Liver (tissue), 9 donors: ENCODE data around the gene ASAP2. TPM values are rescaled to one million over a fixed set of nuclear protein-coding genes. Genes with fewer than 3 reads are reported as not detected.

Experiments
- DNase-seq: peaks from one replicate; pipeline ENCODE4 v3.0.0-alpha.2; 2017; ENCODE audit warnings: low spot score
- H3K27ac ChIP-seq, 2 donors: one replicate each; pipeline ENCODE4 v1.7.0; 2013; ENCODE audit warnings: inconsistent platforms in 2 of 2, low read length in 2 of 2, control low read depth in 1 of 2, low read depth in 1 of 2, mild to moderate bottlenecking in 1 of 2
- H3K27me3 ChIP-seq, 4 donors: one replicate each; pipeline versions ENCODE4 v1.6.1 to v1.7.0; 2013; ENCODE audit warnings: low read length in 3 of 4, inconsistent platforms in 1 of 4, mild to moderate bottlenecking in 1 of 4, moderate library complexity in 1 of 4; ENCODE audit not compliant: control insufficient read depth in 4 of 4, insufficient read depth in 4 of 4
- H3K36me3 ChIP-seq, 4 donors: one replicate each; pipeline versions ENCODE4 v1.6.1 to v1.7.0; 2013; ENCODE audit warnings: low read length in 3 of 4, mild to moderate bottlenecking in 3 of 4, low read depth in 1 of 4, moderate library complexity in 1 of 4; ENCODE audit not compliant: control insufficient read depth in 4 of 4, insufficient read depth in 3 of 4
- H3K4me1 ChIP-seq, 4 donors: one replicate each; pipeline versions ENCODE4 v1.6.1 to v1.7.0; 2013; ENCODE audit warnings: low read length in 3 of 4, mild to moderate bottlenecking in 3 of 4, moderate library complexity in 1 of 4; ENCODE audit not compliant: control insufficient read depth in 4 of 4, insufficient read depth in 4 of 4
- H3K4me3 ChIP-seq, 3 donors: one replicate each; pipeline versions ENCODE4 v1.6.1 to v1.7.0; 2013; ENCODE audit warnings: low read length in 3 of 3, control low read depth in 1 of 3, low read depth in 1 of 3, mild to moderate bottlenecking in 1 of 3
- H3K9ac ChIP-seq, 2 donors: one replicate each; pipeline ENCODE4 v1.7.0; 2013; ENCODE audit warnings: low read length in 2 of 2, mild to moderate bottlenecking in 2 of 2, moderate library complexity in 2 of 2, control low read depth in 1 of 2, low read depth in 1 of 2
- H3K9me3 ChIP-seq, 4 donors: one replicate each; pipeline versions ENCODE4 v1.6.1 to v1.7.0; 2013; ENCODE audit warnings: low read length in 3 of 4; ENCODE audit not compliant: control insufficient read depth in 4 of 4
- EGR1 ChIP-seq, 2 donors: IDR thresholded peaks; 2 replicates each; pipeline ENCODE4 v1.6.1; 2016 to 2018; ENCODE audit warnings: antibody characterized with exemption in 2 of 2, low read depth in 2 of 2
- FOXA2 ChIP-seq: IDR thresholded peaks from 2 replicates; pipeline ENCODE4 v1.6.1; 2016; ENCODE audit warnings: antibody characterized with exemption
- GABPA ChIP-seq, 2 donors: IDR thresholded peaks in 1 of 2; conservative IDR thresholded peaks in 1 of 2; 2 replicates each; pipeline ENCODE4 v1.6.1; 2016; ENCODE audit warnings: antibody characterized with exemption in 2 of 2, mild to moderate bottlenecking in 1 of 2, moderate library complexity in 1 of 2
- HNF4A ChIP-seq, 2 donors: conservative IDR thresholded peaks; 2 replicates each; pipeline ENCODE4 v1.6.1; 2016; ENCODE audit warnings: antibody characterized with exemption in 2 of 2, mild to moderate bottlenecking in 2 of 2
- HNF4G ChIP-seq: IDR thresholded peaks from 2 replicates; pipeline ENCODE4 v1.6.1; 2016; ENCODE audit warnings: antibody characterized with exemption
- JUND ChIP-seq, 2 donors: IDR thresholded peaks; 2 replicates each; pipeline ENCODE4 v1.6.1; 2016; ENCODE audit warnings: antibody characterized with exemption in 2 of 2
- NR2F2 ChIP-seq: IDR thresholded peaks from 2 replicates; pipeline ENCODE4 v1.6.1; 2016; ENCODE audit warnings: antibody characterized with exemption
- RAD21 ChIP-seq, 2 donors: IDR thresholded peaks; 2 replicates each; pipeline ENCODE4 v1.6.1; 2016; ENCODE audit warnings: antibody characterized with exemption in 2 of 2, mild to moderate bottlenecking in 2 of 2
- RXRA ChIP-seq, 2 donors: IDR thresholded peaks; 2 replicates each; pipeline ENCODE4 v1.6.1; 2017 to 2018; ENCODE audit warnings: antibody characterized with exemption in 2 of 2, mild to moderate bottlenecking in 1 of 2
- SP1 ChIP-seq: IDR thresholded peaks from 2 replicates; pipeline ENCODE4 v1.6.1; 2018; ENCODE audit warnings: antibody characterized with exemption, mild to moderate bottlenecking
- TAF1 ChIP-seq: conservative IDR thresholded peaks from 2 replicates; pipeline ENCODE4 v1.6.1; 2016; ENCODE audit warnings: antibody characterized with exemption, mild to moderate bottlenecking
- YY1 ChIP-seq: IDR thresholded peaks from 2 replicates; pipeline ENCODE4 v1.6.1; 2016; ENCODE audit warnings: antibody characterized with exemption, mild to moderate bottlenecking
- WGBS: extraction: QIAGEN DNeasy Blood & Tissue Kit; methylation state at CpG from one replicate; pipeline ENCODE4 v1.1.7; 2013; 5-methylcytosine and 5-hydroxymethylcytosine counted together
- polyA plus RNA-seq, 2 donors: library from polyadenylated mRNA; stranded (reverse) in 1 of 2; unstranded in 1 of 2; fragments of 200-250 nt in 1 of 2; fragments of >200 nt in 1 of 2; fragmentation: Nextera tagmentation in 1 of 2; extraction: Ambion mirVana in 1 of 2; gene quantifications; one replicate each; pipeline versions ENCODE4 v1.2.1 to v1.2.3, GENCODE V29; 2013 to 2015
- total RNA-seq, 2 donors: library from RNA; depleted of rRNA; stranded (reverse); fragments of >200 nt; gene quantifications; one replicate each; pipeline ENCODE4 v1.2.3, GENCODE V29; 2014
- TF ChIP-seq, protein P1 (sequence below): IDR thresholded peaks from 2 replicates; pipeline ENCODE4 v1.6.1; 2016; ENCODE audit warnings: antibody characterized with exemption
- TF ChIP-seq, protein P2 (sequence below): IDR thresholded peaks from 2 replicates; pipeline ENCODE4 v1.6.1; 2016; ENCODE audit warnings: antibody characterized with exemption
- TF ChIP-seq, protein P3 (sequence below): IDR thresholded peaks from 2 replicates; pipeline ENCODE4 v1.6.1; 2016; ENCODE audit warnings: antibody characterized with exemption, mild to moderate bottlenecking
- TF ChIP-seq, protein P4 (sequence below): IDR thresholded peaks from 2 replicates; pipeline ENCODE4 v1.6.1; 2016; ENCODE audit warnings: antibody characterized with exemption
- donor health status: healthy.
- donor health status: healthy.
- donor health status: healthy.
- donor health status: healthy.
- donor health status: healthy.

Gene ASAP2
- total and polyA plus RNA-seq, 4 donors = 0.36 to 5.9 (median 2.6) TPM

DNA sequence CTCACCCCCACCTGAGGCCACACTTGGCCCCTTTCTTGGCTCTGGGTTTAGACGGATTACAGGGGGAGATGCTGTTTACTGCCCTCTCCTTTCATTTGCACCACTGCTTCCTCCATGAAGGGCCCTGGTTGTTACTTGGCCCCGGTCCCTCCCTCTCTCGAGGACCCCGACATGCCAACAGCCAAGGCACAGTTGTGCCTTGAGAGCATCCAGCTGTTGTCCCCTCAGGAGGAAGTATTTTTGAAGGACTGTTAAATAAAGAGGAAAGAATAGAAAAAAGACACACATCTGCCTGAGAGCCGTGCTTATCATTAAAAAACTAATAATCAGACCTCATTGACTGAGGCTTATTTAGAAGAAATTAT lies 172.8 kb downstream of the ASAP2 start:
- H3K4me3 ChIP-seq = no peak overlapping the region
- H3K9ac ChIP-seq = no peak overlapping the region
- no peak for TF ChIP-seq FOXA2
- TF ChIP-seq JUND (IDR thresholded peaks at IDR 0.05) = no peak
- TF ChIP-seq, protein P1, sequence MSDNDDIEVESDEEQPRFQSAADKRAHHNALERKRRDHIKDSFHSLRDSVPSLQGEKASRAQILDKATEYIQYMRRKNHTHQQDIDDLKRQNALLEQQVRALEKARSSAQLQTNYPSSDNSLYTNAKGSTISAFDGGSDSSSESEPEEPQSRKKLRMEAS = no peak
- TF ChIP-seq HNF4A (conservative IDR thresholded peaks at IDR 0.05) = no peak
- no peak for TF ChIP-seq SP1
- TF ChIP-seq GABPA (IDR thresholded peaks at IDR 0.05 in 1 of 2, conservative IDR thresholded peaks at IDR 0.05 in 1 of 2) = no peak
- no peak for TF ChIP-seq YY1
- no peak for TF ChIP-seq HNF4G
- no peak for TF ChIP-seq RXRA (IDR thresholded peaks at IDR 0.05)
- TF ChIP-seq, protein P2, sequence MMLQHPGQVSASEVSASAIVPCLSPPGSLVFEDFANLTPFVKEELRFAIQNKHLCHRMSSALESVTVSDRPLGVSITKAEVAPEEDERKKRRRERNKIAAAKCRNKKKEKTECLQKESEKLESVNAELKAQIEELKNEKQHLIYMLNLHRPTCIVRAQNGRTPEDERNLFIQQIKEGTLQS = no peak
- TF ChIP-seq EGR1 (IDR thresholded peaks at IDR 0.05; ENCODE audit: low read depth in 2 of 2) = no peak
- TF ChIP-seq, protein P3, sequence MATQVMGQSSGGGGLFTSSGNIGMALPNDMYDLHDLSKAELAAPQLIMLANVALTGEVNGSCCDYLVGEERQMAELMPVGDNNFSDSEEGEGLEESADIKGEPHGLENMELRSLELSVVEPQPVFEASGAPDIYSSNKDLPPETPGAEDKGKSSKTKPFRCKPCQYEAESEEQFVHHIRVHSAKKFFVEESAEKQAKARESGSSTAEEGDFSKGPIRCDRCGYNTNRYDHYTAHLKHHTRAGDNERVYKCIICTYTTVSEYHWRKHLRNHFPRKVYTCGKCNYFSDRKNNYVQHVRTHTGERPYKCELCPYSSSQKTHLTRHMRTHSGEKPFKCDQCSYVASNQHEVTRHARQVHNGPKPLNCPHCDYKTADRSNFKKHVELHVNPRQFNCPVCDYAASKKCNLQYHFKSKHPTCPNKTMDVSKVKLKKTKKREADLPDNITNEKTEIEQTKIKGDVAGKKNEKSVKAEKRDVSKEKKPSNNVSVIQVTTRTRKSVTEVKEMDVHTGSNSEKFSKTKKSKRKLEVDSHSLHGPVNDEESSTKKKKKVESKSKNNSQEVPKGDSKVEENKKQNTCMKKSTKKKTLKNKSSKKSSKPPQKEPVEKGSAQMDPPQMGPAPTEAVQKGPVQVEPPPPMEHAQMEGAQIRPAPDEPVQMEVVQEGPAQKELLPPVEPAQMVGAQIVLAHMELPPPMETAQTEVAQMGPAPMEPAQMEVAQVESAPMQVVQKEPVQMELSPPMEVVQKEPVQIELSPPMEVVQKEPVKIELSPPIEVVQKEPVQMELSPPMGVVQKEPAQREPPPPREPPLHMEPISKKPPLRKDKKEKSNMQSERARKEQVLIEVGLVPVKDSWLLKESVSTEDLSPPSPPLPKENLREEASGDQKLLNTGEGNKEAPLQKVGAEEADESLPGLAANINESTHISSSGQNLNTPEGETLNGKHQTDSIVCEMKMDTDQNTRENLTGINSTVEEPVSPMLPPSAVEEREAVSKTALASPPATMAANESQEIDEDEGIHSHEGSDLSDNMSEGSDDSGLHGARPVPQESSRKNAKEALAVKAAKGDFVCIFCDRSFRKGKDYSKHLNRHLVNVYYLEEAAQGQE = no peak
- no peak for TF ChIP-seq RAD21 (IDR thresholded peaks at IDR 0.05)
- TF ChIP-seq TAF1 = no peak
- TF ChIP-seq, protein P4, sequence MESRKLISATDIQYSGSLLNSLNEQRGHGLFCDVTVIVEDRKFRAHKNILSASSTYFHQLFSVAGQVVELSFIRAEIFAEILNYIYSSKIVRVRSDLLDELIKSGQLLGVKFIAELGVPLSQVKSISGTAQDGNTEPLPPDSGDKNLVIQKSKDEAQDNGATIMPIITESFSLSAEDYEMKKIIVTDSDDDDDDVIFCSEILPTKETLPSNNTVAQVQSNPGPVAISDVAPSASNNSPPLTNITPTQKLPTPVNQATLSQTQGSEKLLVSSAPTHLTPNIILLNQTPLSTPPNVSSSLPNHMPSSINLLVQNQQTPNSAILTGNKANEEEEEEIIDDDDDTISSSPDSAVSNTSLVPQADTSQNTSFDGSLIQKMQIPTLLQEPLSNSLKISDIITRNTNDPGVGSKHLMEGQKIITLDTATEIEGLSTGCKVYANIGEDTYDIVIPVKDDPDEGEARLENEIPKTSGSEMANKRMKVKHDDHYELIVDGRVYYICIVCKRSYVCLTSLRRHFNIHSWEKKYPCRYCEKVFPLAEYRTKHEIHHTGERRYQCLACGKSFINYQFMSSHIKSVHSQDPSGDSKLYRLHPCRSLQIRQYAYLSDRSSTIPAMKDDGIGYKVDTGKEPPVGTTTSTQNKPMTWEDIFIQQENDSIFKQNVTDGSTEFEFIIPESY = no peak
- no peak for DNase-seq
- H3K36me3 ChIP-seq = no peaks in the 10 kb centered on the region
- H3K27ac ChIP-seq = no peak overlapping the region
- no peaks in the 10 kb centered on the region for H3K9me3 ChIP-seq
- no peaks in the 10 kb centered on the region for H3K27me3 ChIP-seq
- 95% methylated on average over 5 of the region's 5 CpGs for WGBS
- no peaks in the 10 kb centered on the region for H3K4me1 ChIP-seq

DNA sequence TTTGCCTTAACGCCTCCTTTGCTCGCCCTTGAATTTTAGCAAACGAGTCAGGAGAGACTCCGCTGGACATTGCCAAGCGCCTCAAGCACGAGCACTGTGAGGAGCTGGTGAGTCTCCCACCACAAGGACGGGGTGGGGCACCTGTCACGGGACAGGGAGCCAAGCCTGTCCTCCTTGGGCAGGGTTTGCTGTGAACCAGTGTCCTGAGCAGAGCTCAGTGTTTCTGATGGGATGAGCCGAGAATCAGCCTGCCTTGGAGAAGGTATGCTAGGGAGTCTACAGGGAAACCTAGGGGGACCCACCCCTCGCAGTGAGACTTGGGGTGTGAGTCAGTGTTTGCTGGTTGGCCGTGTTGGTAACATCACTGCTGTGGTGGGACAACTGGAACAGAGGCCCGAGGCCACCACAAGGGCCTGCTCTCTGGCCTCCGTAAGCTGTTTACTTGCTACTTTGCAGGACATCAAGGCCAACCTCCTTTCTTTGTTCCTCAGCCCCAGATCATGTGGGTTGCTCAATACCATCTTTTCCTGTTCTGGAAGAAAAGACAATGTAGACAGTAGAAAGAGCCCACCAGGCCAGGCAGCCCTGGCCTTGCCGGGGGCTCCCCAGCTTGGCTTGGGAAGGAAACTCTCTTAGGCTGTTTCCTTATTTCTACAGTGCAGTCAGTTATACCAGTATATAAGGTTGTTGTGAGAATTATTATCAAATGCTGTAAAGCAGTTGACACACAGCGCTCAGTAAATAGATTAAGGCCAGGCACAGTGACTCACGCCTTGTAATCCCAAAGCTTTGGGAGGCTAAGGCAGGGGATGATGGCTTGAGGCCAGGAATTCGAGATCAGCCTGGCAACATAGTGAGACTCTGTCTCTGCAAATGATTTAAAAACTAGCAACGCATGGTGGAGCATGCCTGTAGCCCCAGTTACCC lies 174.4 kb downstream of the ASAP2 start:
- H3K4me3 ChIP-seq = no peak overlapping the region
- no peaks in the 10 kb centered on the region for H3K4me1 ChIP-seq
- no peaks in the 10 kb centered on the region for H3K36me3 ChIP-seq
- H3K9ac ChIP-seq = no peak overlapping the region
- no peaks in the 10 kb centered on the region for H3K9me3 ChIP-seq
- no peak for DNase-seq
- WGBS = 90% methylated on average over 18 of the region's 18 CpGs
- H3K27ac ChIP-seq = no peak overlapping the region
- H3K27me3 ChIP-seq = no peaks in the 10 kb centered on the region
- TF ChIP-seq, protein P4 = no peak
- no peak for TF ChIP-seq EGR1 (IDR thresholded peaks at IDR 0.05; ENCODE audit: low read depth in 2 of 2)
- no peak for TF ChIP-seq JUND (IDR thresholded peaks at IDR 0.05)
- TF ChIP-seq HNF4A (conservative IDR thresholded peaks at IDR 0.05) = no peak
- no peak for TF ChIP-seq HNF4G
- no peak for TF ChIP-seq NR2F2
- TF ChIP-seq YY1 = no peak
- TF ChIP-seq, protein P2 = no peak
- TF ChIP-seq, protein P3 = no peak
- TF ChIP-seq, protein P1 = no peak
- no peak for TF ChIP-seq GABPA (IDR thresholded peaks at IDR 0.05 in 1 of 2, conservative IDR thresholded peaks at IDR 0.05 in 1 of 2)
- no peak for TF ChIP-seq RAD21 (IDR thresholded peaks at IDR 0.05)
